WTC11 (cell line): Measurements from ENCODE around the gene RPS5. TPM values are rescaled to one million over a fixed set of nuclear protein-coding genes. Genes with fewer than 3 reads are reported as not detected.

ENCODE experiments used
- ATAC-seq: fragments of 200-7000 bp; cut with Tn5 transposase; 2 replicates; pipeline ENCODE4 v1.10.0; 2021; ENCODE audit warnings: mild to moderate bottlenecking, moderate library complexity
- CTCF ChIA-PET: fragments of 300-600 bp; sonication (Branson Sonifier 250); formaldehyde crosslinking; loops from one replicate; lab custom pipeline; 2021; ENCODE audit warnings: antibody characterized with exemption; lab: Charles Lee
- POLR2A ChIA-PET: fragments of 350-600 bp; sonication (Branson Sonifier 250); formaldehyde crosslinking; loops from one replicate; lab custom pipeline; 2021; ENCODE audit warnings: antibody characterized with exemption; lab: Charles Lee
- DNase-seq: peaks from one replicate; pipeline ENCODE4 v3.0.0; 2021; ENCODE audit warnings: low spot score
- H3K27ac Mint-ChIP-seq: 2 replicates; pipeline ENCODE4 v1.8.0; 2021; ENCODE audit warnings: mixed read lengths
- H3K27me3 Mint-ChIP-seq: 2 replicates; pipeline ENCODE4 v1.8.0; 2021; ENCODE audit warnings: low read depth, mild to moderate bottlenecking, moderate library complexity, mixed read lengths
- H3K36me3 Mint-ChIP-seq: 2 replicates; pipeline ENCODE4 v1.8.0; 2021; ENCODE audit warnings: mixed read lengths
- H3K4me1 Mint-ChIP-seq: 2 replicates; pipeline ENCODE4 v1.8.0; 2022; ENCODE audit warnings: mixed read lengths
- H3K4me3 Mint-ChIP-seq: 2 replicates; pipeline ENCODE4 v1.8.0; 2021; ENCODE audit warnings: mild to moderate bottlenecking, moderate library complexity, mixed read lengths
- H3K9me3 Mint-ChIP-seq: 2 replicates; pipeline ENCODE4 v1.8.0; 2021; ENCODE audit warnings: mixed read lengths
- ATF6 ChIP-seq: sonication (generic); formaldehyde crosslinking; IDR thresholded peaks from 2 replicates; pipeline ENCODE4 v1.8.1; 2023; ENCODE audit warnings: mild to moderate bottlenecking, missing genetic modification reagents
- EMX1 ChIP-seq: fragments of 250-450 bp; sonication (Bioruptor Pico); IDR thresholded peaks from 2 replicates; pipeline ENCODE4 v1.8.0; 2021; ENCODE audit warnings: mild to moderate bottlenecking
- GRHL2 ChIP-seq: fragments of 250-450 bp; sonication (Bioruptor Pico); IDR thresholded peaks from 2 replicates; pipeline ENCODE4 v1.8.0; 2022; ENCODE audit warnings: mild to moderate bottlenecking, moderate library complexity; ENCODE audit not compliant: insufficient replicate concordance, severe bottlenecking
- GTF2I ChIP-seq: fragments of 250-450 bp; sonication (Bioruptor Pico); conservative IDR thresholded peaks from 2 replicates; pipeline ENCODE4 v1.4.0; 2021; ENCODE audit warnings: mild to moderate bottlenecking
- IRF1 ChIP-seq: sonication (generic); formaldehyde crosslinking; IDR thresholded peaks from 2 replicates; pipeline ENCODE4 v1.8.0; 2023; ENCODE audit warnings: missing genetic modification reagents
- OVOL2 ChIP-seq: fragments of 250-450 bp; sonication (Bioruptor Pico); IDR thresholded peaks from 2 replicates; pipeline ENCODE4 v1.9.0; 2021; ENCODE audit warnings: mild to moderate bottlenecking, borderline replicate concordance
- PRRX2 ChIP-seq: fragments of 250-450 bp; sonication (Bioruptor Pico); IDR thresholded peaks from 2 replicates; pipeline ENCODE4 v1.8.0; 2021; ENCODE audit warnings: mild to moderate bottlenecking
- SMAD4 ChIP-seq: sonication (generic); formaldehyde crosslinking; IDR thresholded peaks from 2 replicates; pipeline ENCODE4 v1.8.0; 2022; ENCODE audit warnings: mild to moderate bottlenecking, missing genetic modification reagents
- TP53 ChIP-seq: sonication (generic); formaldehyde crosslinking; IDR thresholded peaks from 2 replicates; pipeline ENCODE4 v1.8.1; 2023; ENCODE audit warnings: mild to moderate bottlenecking, missing genetic modification reagents
- ZNF138 ChIP-seq: sonication (generic); formaldehyde crosslinking; conservative IDR thresholded peaks from 2 replicates; pipeline ENCODE4 v1.8.1; 2022; ENCODE audit warnings: mild to moderate bottlenecking, moderate library complexity, missing genetic modification reagents
- ZNF396 ChIP-seq: fragments of 250-450 bp; sonication (Bioruptor Pico); IDR thresholded peaks from 2 replicates; pipeline ENCODE4 v1.8.0; 2021; ENCODE audit warnings: mild to moderate bottlenecking, moderate library complexity, borderline replicate concordance
- ZNF423 ChIP-seq: fragments of 250-450 bp; sonication (Bioruptor Pico); IDR thresholded peaks from 2 replicates; pipeline ENCODE4 v2.1.2; 2022; ENCODE audit warnings: mild to moderate bottlenecking, moderate library complexity
- ZNF532 ChIP-seq: fragments of 250-450 bp; sonication (Bioruptor Pico); IDR thresholded peaks from 2 replicates; pipeline ENCODE4 v1.9.0; 2021; ENCODE audit warnings: mild to moderate bottlenecking, borderline replicate concordance
- ZNF671 ChIP-seq: fragments of 250-450 bp; sonication (Bioruptor Pico); IDR thresholded peaks from 2 replicates; pipeline ENCODE4 v1.8.0; 2021; ENCODE audit warnings: mild to moderate bottlenecking
- total RNA-seq: library from RNA; stranded (reverse); gene quantifications from 3 replicates; pipeline ENCODE4 v1.2.3, GENCODE V29; 2021
- TF ChIP-seq, protein P1 (sequence below): sonication (generic); formaldehyde crosslinking; IDR thresholded peaks from 2 replicates; pipeline ENCODE4 v1.8.1; 2023; ENCODE audit warnings: mild to moderate bottlenecking, missing genetic modification reagents
- TF ChIP-seq, protein P2 (sequence below): sonication (generic); formaldehyde crosslinking; IDR thresholded peaks from 2 replicates; pipeline ENCODE4 v1.8.1; 2023; ENCODE audit warnings: mild to moderate bottlenecking, missing genetic modification reagents, moderate library complexity
- TF ChIP-seq, protein P3 (sequence below): sonication (generic); formaldehyde crosslinking; IDR thresholded peaks from 2 replicates; pipeline ENCODE4 v1.8.1; 2022; ENCODE audit warnings: low read depth, mild to moderate bottlenecking, moderate library complexity, missing genetic modification reagents, borderline replicate concordance

RPS5 gene
- total RNA-seq, 1 experiment from 2014 or later: 1,502 TPM

- DNase-seq: no peak
- H3K27me3 Mint-ChIP-seq: no peaks in the 10 kb centered on the region
- H3K36me3 Mint-ChIP-seq: no peaks in the 10 kb centered on the region
- POLR2A ChIA-PET: no interaction called here
- TF ChIP-seq SMAD4 (no peak), GRHL2 (no peak), GTF2I (CRISPR knock-in tag) (no peak), OVOL2 (CRISPR knock-in tag) (no peak), ZNF671 (CRISPR knock-in tag) (no peak), PRRX2 (CRISPR knock-in tag) (no peak), TP53 (no peak), ZNF396 (CRISPR knock-in tag) (no peak), IRF1 (CRISPR knock-in tag) (no peak), EMX1 (no peak), ZNF532 (CRISPR knock-in tag) (no peak), ATF6 (CRISPR knock-in tag) (no peak), ZNF423 (CRISPR knock-in tag) (no peak), ZNF138 (CRISPR knock-in tag) (no peak)
- TF ChIP-seq, protein P1, sequence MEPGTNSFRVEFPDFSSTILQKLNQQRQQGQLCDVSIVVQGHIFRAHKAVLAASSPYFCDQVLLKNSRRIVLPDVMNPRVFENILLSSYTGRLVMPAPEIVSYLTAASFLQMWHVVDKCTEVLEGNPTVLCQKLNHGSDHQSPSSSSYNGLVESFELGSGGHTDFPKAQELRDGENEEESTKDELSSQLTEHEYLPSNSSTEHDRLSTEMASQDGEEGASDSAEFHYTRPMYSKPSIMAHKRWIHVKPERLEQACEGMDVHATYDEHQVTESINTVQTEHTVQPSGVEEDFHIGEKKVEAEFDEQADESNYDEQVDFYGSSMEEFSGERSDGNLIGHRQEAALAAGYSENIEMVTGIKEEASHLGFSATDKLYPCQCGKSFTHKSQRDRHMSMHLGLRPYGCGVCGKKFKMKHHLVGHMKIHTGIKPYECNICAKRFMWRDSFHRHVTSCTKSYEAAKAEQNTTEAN: no peak
- TF ChIP-seq, protein P2, sequence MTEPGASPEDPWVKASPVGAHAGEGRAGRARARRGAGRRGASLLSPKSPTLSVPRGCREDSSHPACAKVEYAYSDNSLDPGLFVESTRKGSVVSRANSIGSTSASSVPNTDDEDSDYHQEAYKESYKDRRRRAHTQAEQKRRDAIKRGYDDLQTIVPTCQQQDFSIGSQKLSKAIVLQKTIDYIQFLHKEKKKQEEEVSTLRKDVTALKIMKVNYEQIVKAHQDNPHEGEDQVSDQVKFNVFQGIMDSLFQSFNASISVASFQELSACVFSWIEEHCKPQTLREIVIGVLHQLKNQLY (CRISPR knock-in tag): no peak
- TF ChIP-seq, protein P3, sequence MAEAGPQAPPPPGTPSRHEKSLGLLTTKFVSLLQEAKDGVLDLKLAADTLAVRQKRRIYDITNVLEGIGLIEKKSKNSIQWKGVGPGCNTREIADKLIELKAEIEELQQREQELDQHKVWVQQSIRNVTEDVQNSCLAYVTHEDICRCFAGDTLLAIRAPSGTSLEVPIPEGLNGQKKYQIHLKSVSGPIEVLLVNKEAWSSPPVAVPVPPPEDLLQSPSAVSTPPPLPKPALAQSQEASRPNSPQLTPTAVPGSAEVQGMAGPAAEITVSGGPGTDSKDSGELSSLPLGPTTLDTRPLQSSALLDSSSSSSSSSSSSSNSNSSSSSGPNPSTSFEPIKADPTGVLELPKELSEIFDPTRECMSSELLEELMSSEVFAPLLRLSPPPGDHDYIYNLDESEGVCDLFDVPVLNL (CRISPR knock-in tag): no peak
- no peaks in the 10 kb centered on the region for H3K4me1 Mint-ChIP-seq
- no peak overlapping the region for H3K4me3 Mint-ChIP-seq
- ATAC-seq: no peak
- no peak overlapping the region; the same call in 1 of the 2 replicates for H3K27ac Mint-ChIP-seq
- CTCF ChIA-PET: no interaction called here
- H3K9me3 Mint-ChIP-seq: no peaks in the 10 kb centered on the region
Observed at GRCh38 chr19:58366585-58367430, 20.3 kb upstream of the RPS5 start.
